Liver (tissue), 3 donors: ENCODE data around the gene BMAL1.

ENCODE experiments used
- HNF4A ChIP-seq, 2 donors: conservative IDR thresholded peaks; 2 replicates each; pipeline ENCODE4 v1.6.1; 2016; ENCODE audit warnings: antibody characterized with exemption in 2 of 2, mild to moderate bottlenecking in 2 of 2
- RAD21 ChIP-seq, 2 donors: IDR thresholded peaks; 2 replicates each; pipeline ENCODE4 v1.6.1; 2016; ENCODE audit warnings: antibody characterized with exemption in 2 of 2, mild to moderate bottlenecking in 2 of 2
- SP1 ChIP-seq: IDR thresholded peaks from 2 replicates; pipeline ENCODE4 v1.6.1; 2018; ENCODE audit warnings: antibody characterized with exemption, mild to moderate bottlenecking
- TF ChIP-seq, protein P1 (sequence below): fragments of 150-350 bp; IDR thresholded peaks from 2 replicates; pipeline ENCODE4 v1.5.1; 2017; ENCODE audit warnings: improper control_type of control experiment, low read depth, low read length; ENCODE audit not compliant: missing input control
- TF ChIP-seq, protein P2 (sequence below): IDR thresholded peaks from 2 replicates; pipeline ENCODE4 v1.6.1; 2016; ENCODE audit warnings: antibody characterized with exemption
- donor health status: healthy.
- donor health status: healthy.

DNA sequence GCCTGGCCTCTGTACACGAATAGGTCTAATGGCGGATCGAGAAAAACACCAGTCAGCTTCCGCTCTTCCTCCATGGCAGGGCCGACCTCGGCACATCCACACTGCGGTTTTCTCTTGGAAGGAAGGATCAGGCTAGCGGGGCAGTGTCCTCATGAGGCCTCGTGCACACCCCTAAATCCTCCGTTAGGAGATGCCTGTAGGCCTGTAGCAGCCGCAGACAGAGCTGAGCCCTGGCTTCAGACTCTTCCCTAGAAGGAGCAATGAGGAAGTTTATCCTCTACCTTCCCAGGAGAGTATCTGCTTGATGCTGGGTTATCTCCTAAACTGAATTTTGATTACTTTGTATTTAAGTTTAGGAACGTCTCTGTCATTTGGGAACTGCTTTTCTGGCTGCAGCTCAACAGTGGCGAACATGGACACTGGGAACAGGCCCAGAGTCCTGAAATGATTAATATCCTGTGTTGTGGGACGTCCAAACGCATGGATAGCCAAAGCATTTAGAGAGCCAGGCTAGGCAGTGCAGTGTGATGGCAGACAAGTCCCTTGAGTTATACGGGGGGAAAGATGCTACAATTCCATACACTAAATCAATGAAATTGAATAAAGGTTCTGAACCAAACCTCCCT, 16.5 kb upstream of the BMAL1 start:
- TF ChIP-seq, protein P1, sequence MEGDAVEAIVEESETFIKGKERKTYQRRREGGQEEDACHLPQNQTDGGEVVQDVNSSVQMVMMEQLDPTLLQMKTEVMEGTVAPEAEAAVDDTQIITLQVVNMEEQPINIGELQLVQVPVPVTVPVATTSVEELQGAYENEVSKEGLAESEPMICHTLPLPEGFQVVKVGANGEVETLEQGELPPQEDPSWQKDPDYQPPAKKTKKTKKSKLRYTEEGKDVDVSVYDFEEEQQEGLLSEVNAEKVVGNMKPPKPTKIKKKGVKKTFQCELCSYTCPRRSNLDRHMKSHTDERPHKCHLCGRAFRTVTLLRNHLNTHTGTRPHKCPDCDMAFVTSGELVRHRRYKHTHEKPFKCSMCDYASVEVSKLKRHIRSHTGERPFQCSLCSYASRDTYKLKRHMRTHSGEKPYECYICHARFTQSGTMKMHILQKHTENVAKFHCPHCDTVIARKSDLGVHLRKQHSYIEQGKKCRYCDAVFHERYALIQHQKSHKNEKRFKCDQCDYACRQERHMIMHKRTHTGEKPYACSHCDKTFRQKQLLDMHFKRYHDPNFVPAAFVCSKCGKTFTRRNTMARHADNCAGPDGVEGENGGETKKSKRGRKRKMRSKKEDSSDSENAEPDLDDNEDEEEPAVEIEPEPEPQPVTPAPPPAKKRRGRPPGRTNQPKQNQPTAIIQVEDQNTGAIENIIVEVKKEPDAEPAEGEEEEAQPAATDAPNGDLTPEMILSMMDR: no peak
- TF ChIP-seq HNF4A (conservative IDR thresholded peaks at IDR 0.05) (no peak), RAD21 (IDR thresholded peaks at IDR 0.05) (no peak), SP1 (no peak)
- TF ChIP-seq, protein P2, sequence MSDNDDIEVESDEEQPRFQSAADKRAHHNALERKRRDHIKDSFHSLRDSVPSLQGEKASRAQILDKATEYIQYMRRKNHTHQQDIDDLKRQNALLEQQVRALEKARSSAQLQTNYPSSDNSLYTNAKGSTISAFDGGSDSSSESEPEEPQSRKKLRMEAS: no peak
